ENCODE data around the gene CANX. TPM values are rescaled to one million over a fixed set of nuclear protein-coding genes. Genes with fewer than 3 reads are reported as not detected.

CANX gene
- total RNA-seq, 4 donors from 2014 or later = 185 to 282 (median 240) TPM

- Histone ChIP-seq H3K4me1 (no peaks in the 10 kb centered on the region), H3K27ac (no peak overlapping the region), H3K4me3 (no peak overlapping the region), H3K27me3 (no peaks in the 10 kb centered on the region), H3K9me3 (no peaks in the 10 kb centered on the region), H3K36me3 (peaks cover 45% of the 10 kb centered on the region)
- TF ChIP-seq POLR2AphosphoS5 (IDR thresholded peaks at IDR 0.05) (no peak), POLR2A (IDR thresholded peaks at IDR 0.05) (no peak), EP300 (IDR thresholded peaks at IDR 0.05) (no peak)
- no peak for DNase-seq (ENCODE audit: low spot score in 2 of 2)
- 82% methylated on average over 7 of the region's 7 CpGs for WGBS
Observed at GRCh38 chr5:179780362-179780761, 81.6 kb downstream of the CANX start.

Other genes starting within 250 kb of the CANX start
- gene RUFY1, start 148.4 kb upstream of the CANX start, total RNA-seq = 10 to 100 TPM; 37.8 to 61.3 (median 55.0) TPM
- gene HNRNPH1, start 75.3 kb upstream of the CANX start, total RNA-seq = 100 to 1,000 TPM; 260 to 868 (median 295) TPM
- gene CBY3, start 17.9 kb upstream of the CANX start, total RNA-seq = not detected
- gene MAML1, start 33.9 kb downstream of the CANX start, total RNA-seq = 10 to 100 TPM; 26.5 to 45.0 (median 38.6) TPM
- gene LTC4S, start 95.0 kb downstream of the CANX start, total RNA-seq = 1 to 10 TPM; 3.5 to 7.9 (median 4.5) TPM
- gene MGAT4B, start 107.9 kb downstream of the CANX start, total RNA-seq = 100 to 1,000 TPM in 2 of 4 donors, 10 to 100 TPM in 2; 74.5 to 142 (median 97.4) TPM
- gene SQSTM1, start 121.9 kb downstream of the CANX start, total RNA-seq = 100 to 1,000 TPM; 183 to 282 (median 265) TPM
- gene MRNIP, start 159.8 kb downstream of the CANX start, total RNA-seq = 100 to 1,000 TPM in 1 of 4 donors, 10 to 100 TPM in 3; 11.6 to 102 (median 22.6) TPM
- gene TBC1D9B, start 208.9 kb downstream of the CANX start, total RNA-seq = 100 to 1,000 TPM in 3 of 4 donors, 10 to 100 TPM in 1; 97.5 to 177 (median 116) TPM

Data from suprapubic skin (tissue), 4 donors.